NT2/D1 (cell line): ENCODE results near the gene SORCS3.

Source experiments
- DNase-seq: peaks from one replicate; pipeline ENCODE4 v3.0.0-alpha.2; 2011; ENCODE audit warnings: low read depth, low spot score
- H3K27me3 ChIP-seq: 2 replicates; pipeline ENCODE4 v1.6.0; 2011; ENCODE audit warnings: mild to moderate bottlenecking; ENCODE audit not compliant: insufficient read length, insufficient read depth
- H3K36me3 ChIP-seq: 2 replicates; pipeline ENCODE4 v1.6.1; 2011; ENCODE audit warnings: mild to moderate bottlenecking, low read length, mixed read lengths; ENCODE audit not compliant: insufficient read depth, insufficient read length
- H3K4me1 ChIP-seq: 2 replicates; pipeline ENCODE4 v1.5.1; 2011; ENCODE audit not compliant: insufficient read depth, insufficient read length
- H3K4me3 ChIP-seq: 2 replicates; pipeline ENCODE4 v1.5.1; 2011; ENCODE audit warnings: low read depth; ENCODE audit not compliant: insufficient read length
- H3K9ac ChIP-seq: 2 replicates; pipeline ENCODE4 v1.6.0; 2011; ENCODE audit warnings: low read depth; ENCODE audit not compliant: insufficient read length
- H3K9me3 ChIP-seq: 2 replicates; pipeline ENCODE4 v1.5.1; 2011; ENCODE audit warnings: mild to moderate bottlenecking, low read length; ENCODE audit not compliant: insufficient read depth
- SUZ12 ChIP-seq: IDR thresholded peaks from 2 replicates; pipeline ENCODE4 v1.6.1; 2011; ENCODE audit not compliant: insufficient read length, insufficient read depth; ENCODE audit errors: extremely low read depth
- YY1 ChIP-seq: IDR thresholded peaks from 2 replicates; pipeline ENCODE4 v1.6.1; 2011; ENCODE audit not compliant: insufficient read length, insufficient read depth
- ZNF274 ChIP-seq: IDR thresholded peaks from 2 replicates; pipeline ENCODE4 v1.6.1; 2011; ENCODE audit warnings: mild to moderate bottlenecking, low read depth, low read length

Gene SORCS3

GRCh38 chr10:104938031-104938430 is 296.9 kb downstream of the SORCS3 start:
- TF ChIP-seq ZNF274 (no peak), YY1 (no peak), SUZ12 (no peak)
- no peak for DNase-seq
- Histone ChIP-seq H3K4me1 (no peaks in the 10 kb centered on the region), H3K9ac (no peak overlapping the region), H3K9me3 (no peaks in the 10 kb centered on the region), H3K36me3 (no peaks in the 10 kb centered on the region), H3K4me3 (no peak overlapping the region), H3K27me3 (no peaks in the 10 kb centered on the region)

- Histone ChIP-seq H3K9me3 (no peaks in the 10 kb centered on the region), H3K4me1 (no peaks in the 10 kb centered on the region), H3K36me3 (no peaks in the 10 kb centered on the region), H3K27me3 (no peaks in the 10 kb centered on the region), H3K4me3 (no peak overlapping the region), H3K9ac (no peak overlapping the region)
- DNase-seq = no peak
- TF ChIP-seq SUZ12 = no peak
- TF ChIP-seq ZNF274 = no peak
- TF ChIP-seq YY1 = no peak
Measured at GRCh38 chr10:104941662-104942061, 300.6 kb downstream of the SORCS3 start.

GRCh38 chr10:104947314-104947713 is 306.2 kb downstream of the SORCS3 start:
- TF ChIP-seq SUZ12 (no peak), ZNF274 (no peak), YY1 (no peak)
- no peak overlapping the region for H3K4me3 ChIP-seq

GRCh38 chr10:104957178-104957841 is 316.2 kb downstream of the SORCS3 start:
- Histone ChIP-seq H3K9me3 (no peaks in the 10 kb centered on the region), H3K4me1 (no peaks in the 10 kb centered on the region), H3K4me3 (no peak overlapping the region), H3K36me3 (no peaks in the 10 kb centered on the region), H3K27me3 (no peaks in the 10 kb centered on the region), H3K9ac (no peak overlapping the region)
- TF ChIP-seq SUZ12 (no peak), ZNF274 (no peak), YY1 (no peak)
- no peak for DNase-seq

More at GRCh38 chr10:104947314-104947713, 306.2 kb downstream of the SORCS3 start:
- no peak for DNase-seq
- H3K36me3 ChIP-seq = no peaks in the 10 kb centered on the region
- no peaks in the 10 kb centered on the region for H3K27me3 ChIP-seq
- no peaks in the 10 kb centered on the region for H3K4me1 ChIP-seq
- no peaks in the 10 kb centered on the region for H3K9me3 ChIP-seq
- H3K9ac ChIP-seq = no peak overlapping the region

- Histone ChIP-seq H3K9me3 (no peaks in the 10 kb centered on the region), H3K36me3 (no peaks in the 10 kb centered on the region), H3K9ac (no peak overlapping the region), H3K4me1 (no peaks in the 10 kb centered on the region), H3K4me3 (no peak overlapping the region), H3K27me3 (no peaks in the 10 kb centered on the region)
- no peak for TF ChIP-seq ZNF274
- no peak for TF ChIP-seq SUZ12
- no peak for TF ChIP-seq YY1
- DNase-seq = no peak
Measured at GRCh38 chr10:104966563-104967297, 325.6 kb downstream of the SORCS3 start.

GRCh38 chr10:104980368-104980767 is 339.3 kb downstream of the SORCS3 start:
- no peaks in the 10 kb centered on the region for H3K4me1 ChIP-seq
- H3K4me3 ChIP-seq = no peak overlapping the region
- no peak for DNase-seq
- H3K9ac ChIP-seq = no peak overlapping the region
- TF ChIP-seq YY1 (no peak), ZNF274 (no peak), SUZ12 (no peak)
- H3K36me3 ChIP-seq = no peaks in the 10 kb centered on the region
- H3K27me3 ChIP-seq = no peaks in the 10 kb centered on the region
- H3K9me3 ChIP-seq = no peaks in the 10 kb centered on the region

- H3K36me3 ChIP-seq = no peaks in the 10 kb centered on the region
- no peak for TF ChIP-seq YY1
- DNase-seq = no peak
- no peaks in the 10 kb centered on the region for H3K4me1 ChIP-seq
- no peak overlapping the region for H3K9ac ChIP-seq
- no peak overlapping the region for H3K4me3 ChIP-seq
- no peaks in the 10 kb centered on the region for H3K9me3 ChIP-seq
- no peaks in the 10 kb centered on the region for H3K27me3 ChIP-seq
Measured at GRCh38 chr10:104981995-104982394, 340.9 kb downstream of the SORCS3 start.
